Measurements from ENCODE around the gene PRLR.
"Not testable (repeated sequence)": the region's sequence is repeated elsewhere in the genome, so short reads cannot be mapped to it uniquely, and the experiment has no call there.

Gene PRLR

DNA sequence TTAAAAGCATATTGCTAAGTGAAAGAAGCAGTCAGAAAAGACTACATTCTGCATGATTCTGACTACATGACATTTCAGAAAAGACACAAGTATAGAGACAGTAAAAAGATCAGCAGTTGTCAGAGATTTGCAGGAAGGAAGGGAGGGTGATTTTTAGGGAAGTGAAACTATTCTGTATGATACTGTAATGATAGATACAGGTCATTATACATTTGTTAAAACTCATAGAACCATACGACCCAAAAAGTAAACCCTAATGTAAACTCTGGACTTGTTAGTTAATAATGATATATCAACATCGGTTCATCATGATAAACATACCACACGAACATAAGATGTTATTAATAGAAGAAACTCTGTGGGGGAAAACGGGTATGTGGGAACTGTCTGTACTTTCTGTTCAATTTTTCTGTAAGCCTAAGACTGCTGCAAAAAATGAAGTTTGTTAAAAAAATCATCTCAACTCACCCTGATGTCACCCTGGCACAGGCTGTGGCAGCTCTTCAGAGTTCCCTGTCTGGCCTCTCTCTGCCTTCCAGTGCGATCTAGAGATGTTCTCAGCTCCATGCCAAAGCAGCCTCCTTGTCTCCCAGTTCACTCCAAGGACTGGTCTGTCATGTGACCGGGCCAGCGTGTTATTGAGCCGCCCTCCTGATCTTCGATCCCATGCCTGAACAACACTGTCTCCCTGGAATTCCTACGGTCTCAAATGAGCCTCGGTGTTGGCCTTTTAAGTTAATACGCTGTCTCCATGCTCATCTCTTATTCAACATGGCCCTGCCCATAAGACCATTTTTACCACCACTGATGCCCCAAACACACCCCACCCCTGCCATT is 35.4 kb downstream of the PRLR start:
- no peak for DNase-seq

DNA sequence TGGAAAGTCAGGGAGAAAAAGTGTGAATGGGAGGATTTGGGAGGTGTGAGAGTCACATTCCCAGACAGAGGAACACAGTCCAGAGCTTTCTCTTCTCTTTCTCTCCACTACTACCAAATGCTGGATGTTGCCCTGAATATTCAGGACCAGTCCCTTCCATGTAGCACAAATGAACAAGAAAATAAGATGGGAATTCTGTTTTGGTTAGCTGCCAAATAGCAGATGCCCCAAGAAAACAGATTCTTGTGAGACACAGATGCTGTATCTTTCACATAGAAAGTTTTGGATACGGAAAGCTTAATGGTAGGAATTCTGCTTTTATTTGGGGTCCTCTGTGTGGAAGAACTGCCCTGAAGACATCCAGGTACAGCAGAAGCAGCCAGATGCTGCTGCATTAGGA is 37.8 kb downstream of the PRLR start:
- no peak for DNase-seq

DNA sequence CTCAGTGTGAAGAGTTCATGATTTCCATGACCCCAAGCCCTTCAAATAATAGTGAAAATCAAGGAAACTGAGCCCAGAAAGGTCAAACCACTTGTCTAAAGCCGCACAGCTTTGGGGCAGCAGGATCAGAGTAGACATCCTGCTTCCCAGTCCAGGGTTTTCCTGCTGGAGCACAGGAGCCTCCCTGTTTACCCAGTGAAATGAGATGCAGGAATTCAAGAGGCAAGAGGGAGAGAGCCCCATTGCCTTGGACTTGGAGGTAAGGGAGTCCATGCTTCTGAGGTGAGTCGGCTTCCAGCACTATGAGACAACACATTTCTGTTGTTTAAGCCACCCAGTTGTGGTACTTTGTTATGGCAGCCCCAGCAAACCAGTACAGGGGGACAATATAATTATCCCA is 40.5 kb downstream of the PRLR start:
- not testable (repeated sequence) for DNase-seq

DNA sequence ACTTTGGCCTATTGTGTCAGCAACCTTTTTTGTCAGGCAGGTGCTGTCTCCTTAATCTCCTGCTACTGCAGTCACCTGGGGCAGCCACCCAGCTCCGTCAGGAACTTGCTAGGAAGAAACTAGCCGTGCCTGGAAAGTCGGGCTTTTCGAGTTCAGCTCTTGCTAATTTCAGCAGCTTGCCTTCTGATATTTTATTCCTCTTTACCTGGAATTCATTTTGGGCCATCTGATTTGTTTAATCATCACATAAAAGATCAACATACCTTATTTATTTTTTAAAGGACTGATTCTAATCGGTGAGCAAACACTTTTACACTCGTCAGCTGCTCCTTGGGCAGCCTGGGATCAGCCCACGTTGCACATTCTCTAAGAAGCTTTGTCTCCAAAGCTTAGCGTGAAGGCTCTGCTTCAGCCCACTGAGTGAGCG is 42.2 kb downstream of the PRLR start:
- no peak for DNase-seq

DNA sequence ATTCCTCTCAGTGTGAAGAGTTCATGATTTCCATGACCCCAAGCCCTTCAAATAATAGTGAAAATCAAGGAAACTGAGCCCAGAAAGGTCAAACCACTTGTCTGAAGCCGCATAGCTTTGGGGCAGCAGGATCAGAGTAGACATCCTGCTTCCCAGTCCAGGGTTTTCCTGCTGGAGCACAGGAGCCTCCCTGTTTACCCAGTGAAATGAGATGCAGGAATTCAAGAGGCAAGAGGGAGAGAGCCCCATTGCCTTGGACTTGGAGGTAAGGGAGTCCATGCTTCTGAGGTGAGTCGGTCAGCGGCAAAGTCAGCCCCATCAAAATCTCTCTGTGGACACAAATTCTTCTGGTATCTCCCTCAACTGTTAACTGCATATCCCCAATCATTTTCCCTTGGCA is 42.7 kb downstream of the PRLR start:
- not testable (repeated sequence) for DNase-seq

DNA sequence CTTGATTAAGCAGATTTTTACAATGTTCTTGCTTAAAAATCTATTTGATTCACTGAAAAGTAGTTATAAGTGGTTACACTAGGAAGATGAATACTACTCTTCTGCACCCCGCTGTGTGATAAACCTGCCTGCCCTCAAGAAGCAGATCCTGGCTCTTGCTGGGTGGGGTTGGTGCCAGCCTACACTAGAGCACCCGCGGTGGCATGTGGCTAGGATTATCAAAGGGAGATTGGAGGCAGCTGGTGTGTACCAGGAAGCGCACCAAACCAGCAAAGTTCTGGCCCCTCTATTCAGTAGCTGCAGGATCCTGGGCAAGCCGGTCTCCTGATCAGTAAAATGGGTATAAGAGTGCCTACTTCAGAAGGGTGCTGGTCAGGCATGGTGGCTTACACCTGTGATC is 43.5 kb downstream of the PRLR start:
- no peak for DNase-seq

DNA sequence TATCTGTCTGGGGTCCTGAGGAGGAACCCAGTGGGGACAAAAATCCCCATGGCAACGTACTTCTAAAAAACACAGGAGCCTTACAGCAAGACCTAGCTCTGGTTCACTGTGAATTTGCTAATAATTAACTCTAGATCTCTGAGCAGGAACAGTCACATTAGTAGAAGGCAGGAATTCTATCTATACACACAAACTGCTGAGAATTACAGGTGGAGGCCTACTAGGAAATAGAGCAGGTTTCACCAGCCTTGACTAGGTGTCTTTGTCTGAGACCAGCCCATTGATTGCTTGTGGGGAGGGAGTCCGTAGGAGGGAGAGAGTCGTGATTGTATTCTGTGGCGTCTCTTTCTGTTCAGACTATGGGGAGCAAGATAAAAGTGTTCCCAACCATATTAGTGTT is 44.8 kb downstream of the PRLR start:
- no peak for DNase-seq

DNA sequence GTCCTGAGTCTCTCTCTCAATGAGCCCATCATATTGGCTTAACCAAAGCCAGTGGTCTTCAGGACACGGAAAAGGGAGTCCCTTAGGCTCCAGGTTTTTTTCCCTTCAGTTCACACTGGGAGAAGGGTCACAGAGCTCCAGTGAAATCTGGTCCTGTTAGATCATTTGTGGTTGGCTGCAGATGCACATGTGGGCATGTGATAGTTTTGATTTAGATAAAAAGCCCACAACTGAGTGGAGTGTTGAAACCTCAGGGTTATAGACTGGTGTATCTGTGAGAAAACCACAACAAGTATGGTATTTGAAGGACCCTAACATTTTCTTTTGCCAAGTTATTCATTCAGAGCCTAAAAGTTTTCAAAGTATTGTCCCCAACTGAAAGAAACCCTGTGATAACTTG is 46.7 kb downstream of the PRLR start:
- DNase-seq, result no peak

DNA sequence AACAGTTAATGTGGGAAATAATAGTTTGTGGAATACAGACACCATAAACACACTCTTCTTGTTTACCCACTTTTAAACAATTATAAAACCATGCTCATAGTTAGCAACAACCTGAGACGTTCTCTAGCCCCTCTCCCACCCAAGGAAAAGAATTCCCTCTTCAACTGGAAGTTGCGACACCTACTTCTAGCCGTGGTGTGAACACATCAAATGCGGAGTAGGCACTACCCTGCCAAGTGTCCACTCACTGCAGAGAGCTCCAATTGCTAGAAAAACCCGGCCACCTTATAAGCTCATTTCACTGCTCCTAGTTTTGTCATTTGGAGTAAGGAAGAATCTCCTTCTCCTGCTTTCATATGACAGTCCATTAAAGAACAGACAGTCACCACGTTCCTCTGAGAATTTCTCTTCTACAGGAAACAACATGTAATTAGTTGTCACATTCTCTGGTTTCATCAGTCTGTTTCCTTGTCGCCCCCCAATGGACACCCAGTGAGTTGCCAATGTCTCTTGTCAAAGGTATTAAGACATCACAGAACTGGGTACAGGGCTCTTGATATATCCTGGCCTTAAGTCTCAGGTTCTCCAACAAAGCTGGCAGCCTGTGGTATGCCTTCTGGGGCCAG is 47.3 kb downstream of the PRLR start:
- DNase-seq, result peak; percentile 13

DNA sequence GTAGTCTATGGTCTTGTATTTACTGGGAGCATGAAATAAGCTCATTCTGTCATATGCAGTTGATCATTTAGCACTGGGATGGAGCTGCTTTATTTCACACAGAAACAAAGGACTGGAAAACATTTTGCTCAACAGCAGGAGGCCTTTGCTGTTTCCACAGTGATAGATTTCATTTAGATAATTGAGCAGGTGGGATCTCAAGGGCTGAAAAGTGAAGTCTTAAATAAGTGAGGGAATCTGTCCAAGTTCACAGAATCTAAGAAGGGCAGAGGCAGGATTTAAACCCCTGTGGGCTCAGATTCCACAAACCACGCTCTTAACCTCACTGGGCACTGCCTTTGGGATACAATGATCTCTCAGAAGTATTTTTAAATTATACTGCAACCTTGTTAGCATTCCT is 47.8 kb downstream of the PRLR start:
- DNase-seq, result no peak

DNA sequence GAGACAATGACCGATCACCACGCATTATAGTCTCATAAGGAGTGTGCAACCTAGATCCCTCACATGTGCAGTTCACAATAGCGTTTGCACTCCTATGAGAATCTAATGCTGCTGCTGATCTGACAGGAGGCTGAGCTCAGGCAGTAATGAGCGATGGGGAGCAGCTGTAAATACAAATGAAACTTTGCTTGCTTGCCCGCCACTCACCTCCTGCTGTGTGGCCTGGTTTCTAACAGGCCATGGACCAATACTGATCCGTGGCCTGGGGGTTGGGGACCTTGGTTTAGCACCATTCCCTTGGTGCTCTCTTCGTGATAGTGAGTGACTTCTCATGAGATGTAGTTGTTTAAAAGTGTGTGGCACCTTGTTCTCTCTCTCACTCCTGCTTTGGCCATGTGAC is 50.2 kb downstream of the PRLR start:
- DNase-seq, result no peak

DNA sequence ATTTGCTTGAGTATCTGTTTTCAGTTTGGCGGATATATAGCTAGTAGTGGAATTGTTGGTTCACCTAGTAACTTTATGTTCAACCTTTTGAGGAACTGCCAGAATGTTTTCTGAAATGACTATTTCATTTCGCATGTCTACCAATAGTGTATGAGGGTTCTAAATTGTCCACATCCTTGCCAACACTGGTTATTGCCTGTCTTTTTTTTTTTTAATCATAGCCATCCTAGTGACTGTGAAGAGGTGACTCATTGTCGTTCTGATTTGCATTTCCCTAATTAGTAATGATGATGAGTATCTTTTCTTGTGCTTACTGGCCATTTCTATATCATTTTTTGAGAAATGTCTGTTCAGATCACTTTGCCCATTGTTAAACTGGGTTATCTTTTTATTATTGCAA is 52.5 kb downstream of the PRLR start:
- DNase-seq, result no peak

DNA sequence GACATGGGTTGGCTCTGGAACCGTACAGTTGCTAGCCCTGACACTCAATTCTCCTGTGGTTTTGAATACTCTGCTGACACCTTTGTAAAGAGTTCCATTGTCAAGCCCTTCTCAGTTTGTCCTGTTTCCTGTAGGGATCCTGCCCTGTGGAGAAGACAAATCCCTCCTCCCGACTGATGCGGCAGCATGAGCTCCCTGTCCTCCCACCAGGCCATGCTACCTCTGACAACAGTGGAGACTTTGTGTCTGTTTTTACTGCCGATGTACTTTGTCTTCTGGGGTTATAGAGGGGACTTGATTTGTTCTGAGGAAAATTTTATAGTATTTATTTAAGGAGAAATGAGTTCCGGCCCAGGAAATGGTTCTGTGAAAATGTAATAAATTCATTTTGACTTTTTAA is 57.8 kb downstream of the PRLR start:
- DNase-seq, result no peak

DNA sequence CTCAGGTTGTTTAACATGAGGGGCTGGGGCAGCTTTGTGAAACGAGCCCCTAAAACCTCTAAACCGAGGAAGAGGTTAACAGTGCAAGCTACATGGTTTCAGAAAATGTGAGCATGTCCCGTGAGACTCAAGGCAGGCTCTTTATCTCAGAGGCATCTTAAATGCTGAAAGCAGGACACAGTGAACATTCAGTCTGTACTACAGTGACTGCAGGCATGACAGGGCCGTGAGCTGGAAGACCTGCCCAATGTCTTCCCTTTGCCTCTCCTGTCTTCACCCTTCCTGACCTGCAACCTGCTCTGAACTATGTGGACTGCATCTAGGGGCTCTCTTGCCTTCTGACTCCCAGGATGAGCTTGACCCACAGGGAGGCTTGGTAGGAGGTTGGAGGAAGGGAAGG is 58.3 kb downstream of the PRLR start:
- DNase-seq, result no peak

DNA sequence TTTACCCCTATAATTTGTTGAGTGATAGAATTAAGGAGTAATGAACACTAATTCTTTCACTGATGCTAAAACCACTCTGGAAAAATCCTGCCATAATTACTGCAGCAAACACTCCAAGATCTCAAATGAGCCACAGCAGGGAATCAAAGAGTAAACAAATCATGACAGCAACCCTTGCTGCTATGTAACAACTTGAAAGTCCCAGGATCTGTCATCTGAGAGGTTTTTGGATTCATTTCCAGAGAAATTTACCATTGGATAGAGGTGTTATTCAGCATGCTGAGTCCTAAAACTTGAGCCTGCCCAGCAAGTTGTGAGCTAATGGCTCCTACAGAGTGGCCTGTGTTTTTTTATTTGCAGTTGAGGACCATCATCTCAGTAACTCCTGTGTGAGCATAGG is 59.2 kb downstream of the PRLR start:
- no peak for DNase-seq

DNA sequence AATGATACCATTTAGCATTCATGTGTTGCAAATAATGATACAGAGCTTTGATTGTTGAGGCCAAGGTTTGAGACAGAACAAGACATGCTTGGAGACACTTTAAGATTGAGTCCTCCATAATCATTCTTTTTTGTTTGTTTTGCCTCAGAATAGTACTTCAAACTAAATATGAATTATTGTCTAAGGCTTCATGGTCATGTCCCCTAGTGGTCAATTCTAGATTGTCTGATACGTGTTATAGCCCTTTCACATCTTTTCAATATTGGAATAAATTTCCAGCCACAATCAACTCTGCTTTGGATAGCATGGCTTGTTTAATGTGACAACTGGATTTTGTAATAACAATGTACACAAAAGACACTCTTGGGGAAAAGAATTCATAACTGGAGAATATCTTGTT is 64.2 kb downstream of the PRLR start:
- no peak for DNase-seq

DNA sequence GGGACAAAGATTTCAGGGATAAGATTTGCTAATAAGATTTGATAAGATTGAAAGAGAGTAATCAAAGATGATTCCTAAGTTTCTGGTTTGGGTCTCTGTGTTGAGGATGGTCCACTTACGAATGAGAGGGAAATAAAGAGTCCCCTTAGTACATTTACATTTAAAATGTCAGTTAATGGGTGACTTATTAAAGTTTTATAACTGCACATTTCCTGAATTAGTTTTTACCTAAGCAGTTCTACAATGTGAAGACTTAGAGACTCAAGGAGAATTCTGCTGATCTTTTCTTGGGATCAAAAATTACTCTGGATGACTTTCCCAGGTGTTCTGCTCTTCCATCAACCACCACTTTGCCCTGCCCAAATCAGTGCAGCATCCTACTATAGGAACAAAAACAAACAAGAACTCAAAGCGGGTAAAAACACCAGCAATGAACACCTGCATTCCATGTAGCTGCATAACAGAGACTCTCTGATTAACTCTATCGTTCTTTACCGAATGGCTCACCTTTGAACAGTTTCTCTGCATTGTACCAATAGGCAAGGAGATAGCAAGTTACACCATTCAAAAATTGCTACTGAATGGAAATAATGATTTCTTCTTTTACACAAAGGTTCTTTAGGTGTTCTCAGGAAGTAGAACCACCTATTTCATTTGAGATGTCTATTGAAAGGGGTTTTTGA is 65.3 kb downstream of the PRLR start:
- DNase-seq, result no peak

DNA sequence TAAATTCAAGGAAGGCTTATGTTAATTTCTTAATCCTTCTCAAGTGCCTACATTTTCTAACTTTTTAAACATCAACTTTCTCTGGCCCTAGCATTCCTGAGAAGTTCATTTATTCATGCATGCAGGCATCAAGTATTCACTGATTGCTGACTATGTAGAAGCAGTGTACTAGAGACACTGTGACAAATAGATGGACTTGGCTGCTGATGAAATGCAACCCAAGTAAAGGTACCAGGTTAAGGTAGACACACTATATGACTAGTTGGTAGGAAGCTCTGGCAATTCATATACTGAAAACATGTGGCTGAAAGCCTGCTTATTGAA is 66.6 kb downstream of the PRLR start:
- DNase-seq, result no peak

DNA sequence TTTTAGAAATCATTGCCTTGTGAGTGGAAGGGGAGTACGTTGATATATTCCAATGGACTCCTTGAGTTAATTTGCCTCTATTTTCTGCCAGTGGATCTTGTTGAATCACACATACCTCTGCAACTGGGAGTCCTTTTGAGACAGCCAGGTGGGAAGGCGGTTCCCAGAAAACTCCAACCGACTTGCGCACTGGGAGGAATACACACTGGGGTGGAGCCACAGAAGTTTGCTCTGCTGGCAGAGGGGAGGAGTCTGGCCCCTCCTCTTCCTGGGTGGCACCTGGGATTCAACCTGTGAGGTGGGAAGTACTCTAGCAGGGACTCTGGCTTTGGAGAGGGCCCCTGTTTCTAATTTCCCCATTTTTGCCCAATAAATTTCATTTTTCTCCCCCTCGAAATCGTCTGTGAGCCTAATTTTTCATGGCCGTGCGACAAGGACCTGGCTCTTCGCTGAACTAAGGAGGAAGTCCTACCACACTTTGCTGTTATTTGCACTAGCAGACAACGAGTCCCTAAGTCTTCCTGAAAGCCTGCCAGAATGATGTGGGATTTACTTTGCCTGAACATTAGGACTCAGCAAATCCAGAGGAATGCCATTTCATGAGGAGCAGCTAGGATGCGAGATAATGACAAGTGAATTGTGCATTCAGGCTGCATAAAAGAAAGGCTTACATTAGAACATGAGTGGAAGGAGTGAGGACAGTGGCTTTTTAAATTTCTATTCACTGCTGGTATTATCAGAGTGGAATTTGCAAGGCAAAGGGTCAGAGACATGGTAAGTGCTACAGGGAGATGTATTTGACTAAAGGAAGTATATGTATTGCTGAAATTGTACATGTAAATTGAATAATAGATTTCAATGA is 67.2 kb downstream of the PRLR start:
- DNase-seq, result no peak

DNA sequence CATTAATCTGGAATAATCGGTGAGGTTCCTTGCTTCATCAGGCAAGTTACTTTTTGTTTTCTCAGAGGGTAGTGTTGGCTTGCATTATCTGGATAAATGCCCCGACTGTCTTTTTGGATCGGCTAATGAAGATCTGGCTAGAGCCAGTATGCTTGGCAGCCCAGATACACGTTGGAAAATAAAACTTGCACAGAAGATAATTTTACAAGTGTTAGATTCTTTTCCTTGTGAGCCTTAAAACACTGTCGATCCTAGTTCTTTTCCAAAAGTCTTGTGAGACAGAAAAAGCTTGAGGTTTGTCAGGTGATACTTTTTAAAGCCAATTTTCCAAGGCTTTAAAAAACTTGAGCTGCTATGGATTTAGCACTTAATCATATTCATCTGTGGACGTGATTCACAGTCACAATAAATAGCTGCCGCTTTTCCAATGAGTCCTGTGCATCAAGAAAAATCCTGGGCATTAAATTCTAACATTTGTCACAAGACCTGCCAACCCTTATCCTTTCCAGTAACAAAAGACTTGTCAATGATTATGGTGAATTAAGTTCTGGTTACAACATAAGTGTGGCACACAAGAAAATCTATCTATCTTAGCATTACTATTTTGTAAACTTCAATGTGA is 68.5 kb downstream of the PRLR start:
- no peak for DNase-seq

DNA sequence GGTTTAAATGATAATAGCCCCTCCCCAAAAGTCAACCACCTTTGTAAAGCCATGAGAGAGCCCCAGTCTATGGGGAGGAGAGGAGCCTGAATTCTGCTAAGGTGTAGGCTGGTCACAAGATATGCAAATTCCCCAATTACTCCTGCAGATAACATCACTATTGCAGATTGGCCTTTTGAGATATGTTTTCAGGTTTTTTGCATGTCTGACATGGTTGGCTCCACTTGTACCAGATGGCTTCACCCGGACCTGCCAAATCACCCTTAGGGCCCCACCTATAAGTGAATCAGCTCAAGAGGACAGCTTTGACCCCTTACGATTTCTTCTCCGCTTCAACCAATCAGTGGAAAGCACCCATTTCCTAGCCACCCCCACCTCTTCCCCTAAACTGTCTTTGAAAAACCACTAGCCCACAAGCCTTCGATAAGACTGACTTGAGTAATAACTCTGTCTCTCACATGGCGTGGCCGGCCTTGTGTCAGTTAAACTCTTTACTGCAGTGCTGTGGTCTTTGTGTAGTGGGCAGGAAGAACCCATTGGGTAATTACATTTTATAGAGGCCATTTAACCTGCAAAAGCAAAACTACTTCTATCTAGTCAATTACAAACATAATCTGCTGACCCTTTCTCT is 69.7 kb downstream of the PRLR start:
- no peak for DNase-seq

DNA sequence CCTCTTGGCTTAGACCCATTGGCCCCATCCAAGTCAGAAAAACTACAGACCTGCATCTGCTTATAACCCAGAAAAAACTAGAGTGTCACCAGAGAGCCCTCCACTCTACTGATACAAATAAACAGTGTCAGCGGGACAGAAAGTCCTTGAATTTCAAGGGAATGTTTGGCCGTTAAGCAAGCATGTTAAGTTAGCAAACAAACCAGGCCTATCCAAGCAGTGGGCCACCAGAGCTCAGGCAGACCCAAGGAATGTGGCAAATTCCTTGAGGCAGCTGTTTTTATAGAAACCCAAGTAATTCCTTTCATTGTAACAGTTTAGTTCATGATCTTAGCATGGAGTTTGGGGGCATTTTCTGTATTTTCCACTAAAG is 70.9 kb downstream of the PRLR start:
- no peak for DNase-seq
